ENCODE measurements around the gene ATXN7L2.

Gene ATXN7L2

DNA sequence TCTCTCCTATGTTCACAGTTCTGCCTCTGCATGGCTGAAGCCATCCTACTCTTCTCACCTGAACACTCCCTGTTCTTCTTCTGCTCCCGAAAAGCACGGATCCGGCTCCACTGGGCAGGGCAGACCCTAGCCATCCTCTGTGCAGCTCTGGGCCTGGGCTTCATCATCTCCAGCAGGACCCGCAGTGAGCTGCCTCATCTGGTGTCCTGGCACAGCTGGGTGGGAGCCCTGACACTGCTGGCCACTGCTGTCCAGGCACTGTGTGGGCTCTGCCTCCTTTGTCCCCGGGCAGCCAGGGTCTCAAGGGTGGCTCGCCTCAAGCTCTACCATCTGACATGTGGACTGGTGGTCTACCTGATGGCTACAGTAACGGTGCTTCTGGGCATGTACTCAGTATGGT is 12.0 kb downstream of the ATXN7L2 start:
- in situ Hi-C loops (cut with MboI; ENCODE audit: low sequenced_read_pairs) = no loop called here

DNA sequence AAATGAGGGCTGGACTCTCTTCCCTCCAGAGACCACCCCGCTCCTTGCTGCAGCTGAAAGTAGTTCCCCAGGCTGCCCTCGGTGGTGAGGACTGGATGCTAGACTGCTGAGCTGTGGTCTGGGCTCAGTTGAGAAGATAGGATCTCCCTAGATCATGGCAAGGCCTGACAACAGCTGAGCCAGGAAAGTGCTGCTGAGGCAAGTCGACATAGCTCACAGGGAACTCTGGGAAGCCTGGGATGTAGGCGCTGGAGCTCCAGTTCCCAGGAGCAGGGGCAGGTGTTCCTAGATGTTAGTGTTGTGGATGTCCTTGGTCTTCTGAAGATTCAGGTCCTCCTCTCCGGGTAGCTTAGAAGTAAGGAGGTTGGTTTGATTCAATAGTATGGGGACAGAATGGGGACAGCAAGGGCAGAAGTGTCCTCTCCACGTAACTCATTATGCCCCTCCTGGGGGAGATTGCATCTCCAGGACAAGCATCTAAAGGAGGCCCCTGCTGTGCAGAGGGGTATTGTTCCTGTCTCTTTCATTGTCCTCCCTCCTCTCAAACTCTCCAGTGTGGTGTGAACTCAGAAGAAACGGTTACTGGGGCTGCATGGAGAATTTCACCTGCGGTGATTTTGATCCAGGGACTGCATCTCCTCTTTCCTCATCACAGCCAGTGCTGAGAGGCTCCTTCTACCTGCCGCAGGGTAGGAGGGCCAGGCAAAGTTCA is 13.9 kb downstream of the ATXN7L2 start:
- in situ Hi-C loops (cut with MboI; ENCODE audit: low sequenced_read_pairs) = no loop called here

DNA sequence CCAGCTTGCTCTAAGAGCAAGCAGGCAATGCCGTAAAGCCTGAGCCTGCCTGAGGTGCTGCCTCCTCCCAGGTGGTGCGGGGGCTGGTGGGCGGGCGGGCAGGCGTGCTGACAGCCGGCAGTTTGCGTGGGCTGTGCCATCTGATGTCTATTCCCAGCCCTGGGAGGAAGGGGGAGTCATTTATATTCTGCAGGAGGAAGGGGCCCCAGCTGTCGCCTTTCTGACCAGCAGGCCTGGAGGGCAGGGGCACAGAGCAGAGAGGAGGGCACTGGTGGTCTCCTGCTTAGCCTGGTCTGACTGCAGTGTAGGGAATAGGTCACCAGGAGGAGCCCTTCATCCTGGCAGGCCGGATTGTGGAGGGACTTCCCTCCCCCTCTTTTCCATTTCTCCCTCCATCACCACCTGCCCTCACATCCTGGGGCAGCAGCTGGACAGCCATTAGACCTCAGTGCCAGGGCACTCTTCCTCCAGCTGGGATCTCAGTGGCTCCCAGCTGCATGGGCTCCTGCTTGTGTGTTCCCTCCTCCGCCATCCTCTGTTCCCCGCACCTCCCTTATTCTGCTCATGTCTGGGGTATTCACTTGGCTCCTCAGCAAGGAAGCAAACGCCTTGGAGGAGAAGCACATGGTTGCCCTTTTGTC is 14.6 kb downstream of the ATXN7L2 start:
- in situ Hi-C loops (cut with MboI; ENCODE audit: low sequenced_read_pairs) = no loop called here

DNA sequence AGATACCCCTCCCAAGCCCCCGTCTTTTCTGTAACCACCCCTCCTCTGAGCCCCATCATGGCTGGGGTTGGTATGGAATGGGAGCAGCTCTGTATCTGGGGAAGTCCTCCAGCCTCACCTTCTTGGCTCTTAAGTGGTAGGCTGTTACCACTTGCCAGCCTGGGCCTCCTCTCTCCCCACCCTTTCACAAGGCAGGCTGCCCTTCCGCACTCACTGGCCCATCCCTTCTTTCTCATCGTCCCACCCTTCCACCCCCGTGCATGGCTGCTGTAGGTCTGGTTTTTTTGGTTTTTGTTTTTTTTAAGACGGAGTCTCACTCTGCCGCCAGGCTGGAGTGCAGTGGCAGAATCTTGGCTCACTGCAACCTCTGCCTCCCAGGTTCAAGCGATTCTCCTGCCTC is 15.4 kb downstream of the ATXN7L2 start:
- in situ Hi-C loops (cut with MboI; ENCODE audit: low sequenced_read_pairs) = no loop called here

DNA sequence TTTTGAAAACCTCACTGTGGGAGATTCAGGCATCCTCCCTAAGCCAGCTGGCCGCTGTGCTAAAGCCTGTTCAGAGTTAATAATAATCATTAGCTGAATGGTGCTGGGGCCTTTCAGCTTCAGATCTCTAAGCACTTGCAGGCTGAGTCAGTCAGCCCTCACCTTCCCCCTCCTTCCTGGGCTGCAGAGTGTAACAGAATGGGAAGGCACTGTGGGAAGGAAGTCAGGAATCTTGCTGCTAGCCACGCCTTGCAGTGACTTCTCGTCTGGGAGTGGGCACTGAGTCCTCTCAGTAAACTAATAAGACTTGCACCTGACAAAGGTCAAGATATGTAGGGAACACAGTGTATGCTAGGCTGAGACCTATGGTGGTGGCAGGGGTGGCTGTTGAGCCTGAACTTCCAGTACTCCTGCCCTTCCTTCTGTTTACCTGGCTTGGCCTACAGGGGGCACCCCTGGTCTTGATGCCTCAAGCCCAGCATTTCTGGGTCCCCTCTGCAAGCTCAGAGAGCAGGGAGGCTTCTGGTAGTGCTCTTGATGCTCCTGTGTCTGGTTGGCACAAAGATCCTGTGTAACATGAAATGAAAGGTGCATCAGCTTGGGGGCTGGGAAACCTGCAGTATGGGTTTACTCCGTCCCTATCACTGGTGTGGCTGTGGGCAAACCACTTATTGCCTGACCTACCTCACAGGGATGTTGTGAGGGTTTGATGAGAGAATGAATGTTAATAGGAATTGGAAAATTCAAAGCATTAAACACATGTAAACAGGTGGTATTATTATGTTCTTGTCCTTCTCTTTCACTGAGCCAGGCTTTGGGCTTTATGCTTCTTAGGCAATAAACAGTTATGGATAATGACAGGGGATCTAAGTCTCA is 16.2 kb downstream of the ATXN7L2 start:
- in situ Hi-C loops (cut with MboI; ENCODE audit: low sequenced_read_pairs) = no loop called here

DNA sequence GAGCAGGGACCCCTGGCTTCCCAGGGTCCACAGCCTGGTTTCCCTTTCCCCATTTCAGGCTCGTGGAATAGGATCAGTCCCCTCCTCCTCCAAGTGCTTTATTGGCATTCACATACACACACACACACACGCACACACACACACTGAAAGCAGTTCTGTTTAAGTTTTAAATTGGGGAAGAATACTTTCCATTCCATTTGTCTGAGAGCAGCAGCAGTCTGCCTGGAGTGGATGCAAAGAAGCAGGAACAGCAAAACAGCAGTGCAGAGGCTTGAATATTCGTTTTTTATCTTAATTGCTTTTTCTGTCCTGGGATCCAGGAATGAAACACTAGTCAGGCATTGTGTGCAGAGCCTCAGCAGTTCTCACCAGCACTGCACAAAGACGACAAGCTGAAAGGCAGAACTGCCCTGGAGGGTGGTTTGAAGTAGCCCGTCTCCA is 17.3 kb downstream of the ATXN7L2 start:
- in situ Hi-C loops (cut with MboI; ENCODE audit: low sequenced_read_pairs) = no loop called here

DNA sequence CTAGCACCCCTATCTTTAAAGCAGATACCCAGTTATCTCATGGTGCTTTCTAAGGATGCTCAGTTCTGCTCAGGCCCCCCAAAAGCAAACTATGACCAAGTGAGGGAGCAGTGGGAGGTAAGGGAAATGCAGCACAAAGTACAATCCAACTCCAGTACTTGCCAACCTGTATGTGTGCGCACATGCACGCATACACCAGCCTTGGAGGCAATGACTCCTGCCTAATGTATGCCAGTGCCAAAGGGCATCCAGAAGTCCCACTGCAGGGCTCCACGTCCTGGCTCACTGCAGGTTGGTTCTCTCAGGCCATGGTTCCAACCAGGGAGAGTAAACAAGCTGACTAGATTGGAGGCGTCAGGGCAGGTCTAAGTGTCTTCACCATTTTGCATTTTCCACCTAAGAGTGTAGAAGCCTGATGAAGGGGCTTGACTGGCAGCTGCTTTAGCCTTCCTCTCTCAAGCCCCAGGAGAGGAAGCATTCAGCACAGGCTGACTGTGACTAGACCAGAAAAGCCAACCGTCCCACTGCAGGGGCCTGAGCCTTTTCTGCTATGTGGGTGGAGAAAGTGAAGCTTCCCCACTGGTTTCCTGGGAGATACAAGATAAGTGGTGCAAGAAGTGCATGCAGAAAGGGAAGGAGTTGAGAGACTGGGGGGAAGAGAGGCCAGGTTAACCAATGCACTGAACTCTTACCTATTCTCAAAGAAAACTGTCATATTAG is 18.1 kb downstream of the ATXN7L2 start:
- in situ Hi-C loops (cut with MboI; ENCODE audit: low sequenced_read_pairs) = no loop called here

DNA sequence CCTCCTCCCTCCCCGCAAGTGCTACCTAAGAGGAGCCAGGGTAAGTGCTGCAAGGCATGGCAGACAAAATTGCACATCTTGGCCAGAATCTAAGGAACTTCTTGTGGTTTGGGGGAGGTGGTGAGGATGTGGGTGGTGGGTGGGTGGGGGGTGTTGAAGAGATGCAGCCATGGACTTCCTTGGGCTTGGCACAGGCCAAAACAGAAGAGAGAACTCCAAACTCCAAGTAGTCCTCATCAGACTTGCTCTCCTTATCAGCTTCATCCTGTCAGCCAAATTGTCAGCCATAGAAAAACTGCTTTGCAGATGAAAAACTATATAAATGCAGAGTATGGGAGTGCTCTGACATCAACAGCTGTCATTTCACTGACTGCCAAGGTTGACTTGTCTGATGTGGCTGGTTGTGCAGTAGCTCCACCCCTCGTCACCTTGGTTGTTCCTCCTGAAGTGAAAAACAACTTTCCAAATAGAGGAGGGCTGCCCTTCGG is 18.7 kb downstream of the ATXN7L2 start:
- in situ Hi-C loops (cut with MboI; ENCODE audit: low sequenced_read_pairs) = no loop called here

DNA sequence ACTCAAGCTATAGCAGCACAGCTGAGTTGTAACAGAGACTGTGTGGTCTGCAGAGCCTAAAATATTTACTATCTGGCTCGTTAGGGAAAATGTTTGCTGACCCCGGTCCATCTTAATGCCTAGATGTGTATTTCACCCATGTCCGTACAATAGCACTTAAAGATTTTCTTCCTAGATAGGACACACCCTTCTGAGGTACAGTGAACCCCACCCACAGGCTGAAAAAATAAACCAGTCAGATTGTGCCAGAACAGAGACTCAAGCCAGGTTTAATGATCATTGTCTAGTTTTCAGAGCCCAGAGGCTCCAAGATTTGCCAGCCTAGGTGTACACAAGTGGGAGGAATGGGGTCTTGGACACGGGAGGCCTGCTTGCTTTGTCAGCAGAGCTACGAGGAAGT is 20.2 kb downstream of the ATXN7L2 start:
- in situ Hi-C loops (cut with MboI; ENCODE audit: low sequenced_read_pairs) = no loop called here

DNA sequence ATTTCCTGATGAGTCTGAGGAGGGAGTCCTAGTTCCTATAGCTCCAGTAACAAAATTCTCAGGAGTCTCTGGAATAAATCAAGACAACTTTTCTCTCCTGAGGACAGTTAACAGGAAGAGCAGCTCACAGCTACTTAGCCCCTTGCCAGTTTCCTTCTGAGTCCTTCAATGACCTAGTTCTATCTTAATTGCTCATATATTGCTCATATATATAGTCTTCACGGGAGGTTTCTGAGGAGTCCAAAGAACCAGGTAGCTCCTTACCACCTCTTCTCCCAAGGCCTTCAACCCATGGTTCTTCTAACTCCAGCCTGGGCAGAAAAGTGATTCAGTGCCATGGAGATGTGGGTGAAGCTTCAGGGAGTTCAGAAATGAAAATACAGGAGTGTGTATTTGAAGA is 21.3 kb downstream of the ATXN7L2 start:
- in situ Hi-C loops (cut with MboI; ENCODE audit: low sequenced_read_pairs) = no loop called here

DNA sequence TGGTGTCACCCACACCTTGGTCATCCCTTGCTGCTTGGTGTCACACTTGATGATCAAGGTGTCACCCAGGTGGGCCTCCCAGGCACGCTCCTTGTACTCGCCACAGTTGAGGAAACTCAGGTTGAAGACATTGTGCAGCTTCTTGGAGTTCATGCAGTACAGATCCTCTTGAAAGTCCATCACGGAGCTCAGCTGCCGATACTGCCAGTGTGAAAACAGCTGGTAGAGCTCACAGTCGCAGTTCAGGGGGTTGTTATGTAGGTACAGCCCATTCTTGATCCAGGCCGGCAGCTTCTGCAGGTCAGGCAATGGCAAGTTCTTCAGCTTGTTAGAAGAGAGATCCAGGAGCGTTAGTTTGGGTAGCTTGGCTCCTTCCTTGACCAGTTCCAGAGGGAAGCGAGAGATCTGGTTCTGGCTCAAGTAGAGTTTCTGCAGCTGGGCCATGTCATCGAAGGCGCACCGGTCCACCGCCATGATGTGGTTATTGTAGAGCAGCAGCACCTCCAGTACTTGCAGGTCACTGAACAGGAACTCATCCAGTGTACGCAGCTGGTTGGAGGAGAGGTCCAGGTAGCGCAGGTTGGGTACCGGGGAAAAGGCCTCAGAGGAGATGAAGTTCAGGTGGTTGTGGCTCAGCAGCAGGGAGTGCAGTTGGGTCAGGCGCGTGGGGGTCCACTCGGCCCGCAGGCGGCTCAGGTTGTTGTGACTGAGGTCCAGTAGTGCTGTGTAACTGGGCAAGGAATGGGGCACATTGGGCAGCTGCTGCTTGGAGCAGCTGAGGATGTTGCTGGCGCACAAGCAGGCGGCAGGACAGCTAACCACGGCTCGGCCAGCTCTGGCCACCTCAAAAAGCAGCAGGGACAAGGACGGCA is 24.5 kb downstream of the ATXN7L2 start:
- in situ Hi-C loops (cut with MboI; ENCODE audit: low sequenced_read_pairs) = no loop called here

DNA sequence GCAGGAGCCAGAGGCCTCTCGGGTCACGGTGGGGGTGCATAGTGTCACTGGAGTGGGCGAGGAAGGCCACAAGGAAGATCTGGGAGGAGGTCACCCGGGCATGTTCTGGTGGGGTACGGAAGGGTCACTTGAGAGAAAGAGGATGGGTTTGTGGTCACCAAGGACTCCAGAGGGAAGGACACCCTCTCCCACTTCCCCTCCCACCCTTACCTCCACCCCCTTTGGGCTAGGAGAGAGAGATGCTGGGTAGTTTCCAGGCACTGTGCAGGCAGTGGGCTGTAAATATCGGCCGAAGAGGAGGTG is 25.1 kb downstream of the ATXN7L2 start:
- in situ Hi-C loops (cut with MboI; ENCODE audit: low sequenced_read_pairs) = no loop called here

DNA sequence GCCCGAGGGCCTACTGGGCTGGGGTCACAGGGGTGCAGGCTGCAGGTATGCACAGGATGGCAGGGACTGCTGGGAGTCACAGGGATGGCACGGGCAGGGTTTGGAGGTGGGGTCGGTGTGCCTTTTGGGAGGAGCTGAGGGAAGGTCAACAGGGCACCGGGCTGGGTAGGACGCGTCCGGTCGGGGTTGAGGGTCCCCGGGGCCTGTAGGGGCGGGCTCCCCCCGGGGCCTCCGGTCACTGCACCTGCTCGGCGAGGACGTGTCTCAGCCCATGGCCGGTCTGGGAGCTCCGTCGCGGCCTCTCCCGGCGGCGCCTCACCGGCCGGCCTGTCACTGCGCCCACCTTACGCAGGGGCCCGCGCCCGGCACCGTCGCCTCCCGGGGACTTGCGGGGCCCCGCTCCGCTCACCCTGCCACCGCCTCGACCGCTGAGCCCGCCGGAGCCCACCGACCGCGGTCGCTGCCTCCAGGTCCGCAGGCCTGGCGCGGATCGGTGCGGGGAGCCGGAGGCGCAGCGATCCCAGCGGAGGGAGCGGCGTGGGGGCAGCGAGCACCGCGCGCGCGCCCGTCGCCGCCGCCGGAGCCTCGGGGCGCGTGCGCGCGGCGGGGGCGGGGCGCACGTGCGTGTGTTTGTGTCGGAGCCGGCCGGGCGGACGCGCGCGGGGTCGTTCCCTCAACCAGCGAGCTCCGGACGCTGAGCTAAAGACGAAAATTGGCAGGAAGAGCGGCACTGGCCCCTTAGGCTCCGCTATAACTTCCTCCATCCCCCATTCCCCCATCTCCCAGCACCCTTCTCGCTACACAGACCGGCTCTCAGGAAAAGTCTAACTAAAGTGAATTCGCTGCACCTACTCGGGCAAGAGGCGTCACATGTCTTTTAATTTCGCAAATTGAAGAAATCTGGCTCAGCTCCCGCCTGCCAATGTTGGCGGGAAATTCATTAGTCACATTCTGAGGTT is 25.8 kb downstream of the ATXN7L2 start, which contains the start of gene AMIGO1:
Gene AMIGO1 (minus strand): TSS at position 552 of the 959 bp plus-strand sequence. CDS start 815 bp downstream, outside the sequence.
- in situ Hi-C loops (cut with MboI; ENCODE audit: low sequenced_read_pairs) = no loop called here

DNA sequence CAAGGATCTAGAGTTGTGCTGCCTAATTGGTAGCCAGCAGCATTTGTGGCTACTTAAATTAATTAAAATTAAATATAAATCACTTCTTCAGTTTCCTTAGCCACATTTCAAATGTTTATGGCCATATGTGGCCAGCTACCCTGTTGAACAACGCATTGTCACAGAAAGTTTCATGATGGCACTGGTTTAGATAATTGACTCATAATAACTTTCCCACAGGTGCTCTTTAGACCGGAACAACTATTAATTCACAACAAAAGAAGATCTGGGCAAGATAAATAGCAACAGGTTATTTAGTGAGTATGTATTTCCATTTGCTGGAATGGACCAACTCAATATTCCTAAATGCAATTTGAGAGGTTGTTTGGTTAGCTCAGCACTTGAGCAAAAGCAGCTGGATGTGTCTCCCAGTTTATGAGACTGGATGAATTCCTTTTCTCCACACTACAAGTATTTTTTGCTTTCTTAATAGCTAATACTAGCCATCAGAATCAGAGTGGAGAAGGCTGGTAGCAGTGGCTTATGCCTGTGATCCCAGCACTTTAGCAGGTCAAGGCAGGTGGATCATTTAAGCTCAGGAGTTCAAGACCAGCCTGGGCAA is 29.5 kb downstream of the ATXN7L2 start:
- in situ Hi-C loops (cut with MboI; ENCODE audit: low sequenced_read_pairs) = no loop called here

DNA sequence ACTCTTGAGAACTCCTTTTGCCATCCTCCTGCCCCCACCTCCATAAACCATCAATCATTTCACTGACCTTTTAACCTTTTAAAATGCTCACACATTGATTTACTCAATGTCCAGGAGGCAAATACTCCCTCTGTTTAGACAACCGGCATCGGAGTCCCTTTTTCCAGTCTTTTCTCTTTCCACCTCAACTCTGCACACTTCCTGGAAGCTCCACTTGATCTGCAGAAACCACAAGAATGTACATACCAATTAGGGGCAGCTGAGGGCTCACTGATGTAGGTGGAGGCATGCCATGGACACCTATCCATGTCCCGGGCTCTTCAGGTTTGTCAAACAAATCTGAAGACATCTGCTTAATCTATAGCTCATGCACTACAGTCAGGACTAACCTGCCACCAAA is 31.1 kb downstream of the ATXN7L2 start:
- in situ Hi-C loops (cut with MboI; ENCODE audit: low sequenced_read_pairs) = no loop called here

DNA sequence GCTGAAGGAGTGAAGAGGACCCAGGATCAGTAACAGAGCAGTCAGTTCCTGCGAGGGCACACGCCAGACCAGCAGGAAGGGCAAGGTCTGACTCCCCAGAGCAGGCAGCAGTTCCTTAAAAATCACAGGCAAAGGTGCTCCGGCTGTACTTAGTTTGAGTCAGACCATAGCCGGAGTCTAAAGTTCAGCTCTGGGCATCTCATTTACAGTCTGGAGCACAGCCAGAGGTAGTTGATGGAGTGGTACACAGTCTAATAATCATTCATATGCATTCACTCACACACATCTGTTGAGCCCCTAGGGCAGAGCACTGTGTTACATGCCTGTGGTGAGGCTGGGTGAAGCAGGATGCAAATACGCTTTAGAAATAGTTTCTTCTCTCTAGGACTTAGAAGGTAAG is 33.2 kb downstream of the ATXN7L2 start:
- in situ Hi-C loops (cut with MboI; ENCODE audit: low sequenced_read_pairs) = no loop called here

DNA sequence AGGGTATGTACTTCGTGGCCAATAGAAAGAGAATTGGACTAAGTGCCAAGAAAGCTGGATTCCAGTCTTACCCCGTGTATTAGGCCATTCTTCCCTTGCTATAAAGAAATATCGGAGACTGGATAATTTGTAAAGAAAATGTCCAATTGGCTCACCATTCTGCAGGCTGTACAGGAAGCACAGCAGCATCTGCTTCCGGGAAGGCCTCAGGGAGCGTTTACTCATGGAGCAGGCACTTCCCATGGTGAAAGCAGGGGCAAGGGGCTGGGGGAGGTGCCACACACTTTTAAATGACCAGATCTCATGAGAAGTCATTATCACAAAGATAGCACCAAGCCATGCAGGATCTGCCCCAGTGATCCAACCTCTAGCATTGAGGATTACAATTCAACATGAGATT is 33.6 kb downstream of the ATXN7L2 start:
- in situ Hi-C loops (cut with MboI; ENCODE audit: low sequenced_read_pairs) = no loop called here

Data from hTERT RPE-1 (cell line).